H9 (cell line): Measurements from ENCODE around the gene KDM2A. TPM values are rescaled to one million over a fixed set of nuclear protein-coding genes. Genes with fewer than 3 reads are reported as not detected.

ENCODE experiments used
- DNase-seq: peaks from one replicate; pipeline ENCODE4 v3.0.0-alpha.2; 2017
- H2AFZ ChIP-seq: one replicate; pipeline ENCODE4 v1.6.1; 2013; ENCODE audit warnings: mild to moderate bottlenecking, low read length, control low read depth, moderate library complexity
- H2AK5ac ChIP-seq: 2 replicates; pipeline ENCODE4 v1.6.1; 2013; ENCODE audit warnings: low read length, control low read depth, mixed read lengths; ENCODE audit not compliant: insufficient read length
- H2BK120ac ChIP-seq: one replicate; pipeline ENCODE4 v1.6.1; 2013; ENCODE audit warnings: low read depth, mild to moderate bottlenecking, low read length, control low read depth, inconsistent platforms; ENCODE audit not compliant: poor library complexity, severe bottlenecking
- H2BK12ac ChIP-seq: 2 replicates; pipeline ENCODE4 v1.6.1; 2013; ENCODE audit warnings: low read length, control low read depth, mixed read lengths, low read depth; ENCODE audit not compliant: insufficient read length
- H2BK15ac ChIP-seq: 2 replicates; pipeline ENCODE4 v1.6.1; 2013; ENCODE audit warnings: low read depth, low read length, control low read depth
- H2BK20ac ChIP-seq: one replicate; pipeline ENCODE4 v1.6.1; 2013; ENCODE audit warnings: low read depth, mild to moderate bottlenecking, low read length, control low read depth, inconsistent platforms; ENCODE audit not compliant: poor library complexity, severe bottlenecking
- H2BK5ac ChIP-seq: 2 replicates; pipeline ENCODE4 v1.6.1; 2013; ENCODE audit warnings: low read length, control low read depth, mixed read lengths; ENCODE audit not compliant: insufficient read length
- H3K14ac ChIP-seq: 2 replicates; pipeline ENCODE4 v1.6.1; 2013; ENCODE audit warnings: low read length, control low read depth; ENCODE audit not compliant: insufficient read depth
- H3K18ac ChIP-seq: 2 replicates; pipeline ENCODE4 v1.6.1; 2013; ENCODE audit warnings: low read depth, mild to moderate bottlenecking, mixed read lengths, low read length, control low read depth; ENCODE audit not compliant: insufficient read length
- H3K23ac ChIP-seq: 2 replicates; pipeline ENCODE4 v1.6.1; 2013; ENCODE audit warnings: low read length, control low read depth, mixed read lengths, low read depth; ENCODE audit not compliant: insufficient read length
- H3K23me2 ChIP-seq: 2 replicates; pipeline ENCODE4 v1.6.1; 2013; ENCODE audit warnings: low read depth, mild to moderate bottlenecking, mixed read lengths, low read length, control low read depth; ENCODE audit not compliant: insufficient read length, poor library complexity, severe bottlenecking
- H3K27ac ChIP-seq: 2 replicates; pipeline ENCODE4 v1.5.1; 2013; ENCODE audit warnings: low read length, control low read depth, mixed read lengths, low read depth; ENCODE audit not compliant: insufficient read length
- H3K27me3 ChIP-seq: 2 replicates; pipeline ENCODE4 v1.6.1; 2013; ENCODE audit warnings: low read length, control low read depth, inconsistent platforms; ENCODE audit not compliant: insufficient read depth
- H3K4ac ChIP-seq: 2 replicates; pipeline ENCODE4 v1.6.1; 2013; ENCODE audit warnings: low read depth, mild to moderate bottlenecking, control low read depth, inconsistent platforms, low read length, moderate library complexity
- H3K4me1 ChIP-seq: 2 replicates; pipeline ENCODE4 v1.6.1; 2013; ENCODE audit warnings: low read length, control low read depth, inconsistent platforms; ENCODE audit not compliant: insufficient read depth
- H3K4me2 ChIP-seq: 2 replicates; pipeline ENCODE4 v1.6.1; 2013; ENCODE audit warnings: low read length, control low read depth, mixed read lengths; ENCODE audit not compliant: insufficient read length, insufficient read depth
- H3K56ac ChIP-seq: 2 replicates; pipeline ENCODE4 v1.6.1; 2013; ENCODE audit warnings: low read depth, mild to moderate bottlenecking, mixed read lengths, low read length, control low read depth; ENCODE audit not compliant: insufficient read length
- H3K79me1 ChIP-seq: 2 replicates; pipeline ENCODE4 v1.6.1; 2013; ENCODE audit warnings: low read depth, mild to moderate bottlenecking, moderate library complexity, low read length, control low read depth, inconsistent platforms; ENCODE audit not compliant: insufficient read depth, poor library complexity, severe bottlenecking
- H3K79me2 ChIP-seq: 2 replicates; pipeline ENCODE4 v1.6.1; 2013; ENCODE audit warnings: low read length, control low read depth, inconsistent platforms; ENCODE audit not compliant: insufficient read depth
- H3K9ac ChIP-seq: 2 replicates; pipeline ENCODE4 v1.6.1; 2013; ENCODE audit warnings: low read length, control low read depth, mixed read lengths; ENCODE audit not compliant: insufficient read length; ENCODE audit errors: extremely low read depth
- H3K9me3 ChIP-seq: one replicate; pipeline ENCODE4 v1.6.1; 2013; ENCODE audit warnings: low read depth, low read length, inconsistent platforms; ENCODE audit not compliant: control insufficient read depth
- H3T11ph ChIP-seq: one replicate; pipeline ENCODE4 v1.6.1; 2013; ENCODE audit warnings: mild to moderate bottlenecking, low read length, control low read depth, inconsistent platforms
- H4K20me1 ChIP-seq: one replicate; pipeline ENCODE4 v1.6.1; 2013; ENCODE audit not compliant: control insufficient read depth, insufficient read length, insufficient read depth
- H4K5ac ChIP-seq: 2 replicates; pipeline ENCODE4 v1.6.1; 2013; ENCODE audit warnings: low read depth, mild to moderate bottlenecking, mixed read lengths, low read length, control low read depth; ENCODE audit not compliant: insufficient read length
- H4K8ac ChIP-seq: replicated peaks from 2 replicates; pipeline ENCODE4 v1.6.1; 2013; ENCODE audit warnings: low read length, control low read depth, mixed read lengths, low read depth; ENCODE audit not compliant: insufficient read length
- H4K91ac ChIP-seq: 2 replicates; pipeline ENCODE4 v1.6.1; 2013; ENCODE audit warnings: low read depth, mild to moderate bottlenecking, moderate library complexity, mixed read lengths, low read length, control low read depth; ENCODE audit not compliant: insufficient read length
- H3K27ac Mint-ChIP-seq, 3 experiments: 2 replicates in 2 of 3; 3 replicates in 1 of 3; pipeline ENCODE4 v1.8.0; 2020 to 2021; ENCODE audit warnings: mixed read lengths in 3 of 3, mild to moderate bottlenecking in 1 of 3, moderate library complexity in 1 of 3
- H3K27me3 Mint-ChIP-seq: 2 replicates; pipeline ENCODE4 v1.8.0; 2021; ENCODE audit warnings: low read depth, mild to moderate bottlenecking, moderate library complexity, mixed read lengths
- H3K36me3 Mint-ChIP-seq, 3 experiments: 2 replicates in 2 of 3; 3 replicates in 1 of 3; pipeline ENCODE4 v1.8.0; 2020 to 2021; ENCODE audit warnings: low read depth in 3 of 3, mixed read lengths in 3 of 3; ENCODE audit not compliant: insufficient read depth in 1 of 3
- H3K4me1 Mint-ChIP-seq, 2 experiments: 2 replicates each; pipeline ENCODE4 v1.8.0; 2020; ENCODE audit warnings: mixed read lengths in 2 of 2
- H3K4me3 Mint-ChIP-seq, 2 experiments: 2 replicates in 1 of 2; 3 replicates in 1 of 2; pipeline ENCODE4 v1.8.0; 2020 to 2021; ENCODE audit warnings: mild to moderate bottlenecking in 2 of 2, mixed read lengths in 2 of 2, moderate library complexity in 1 of 2
- H3K9me3 Mint-ChIP-seq, 2 experiments: 2 replicates in 1 of 2; 3 replicates in 1 of 2; pipeline ENCODE4 v1.8.0; 2020; ENCODE audit warnings: mild to moderate bottlenecking in 2 of 2, mixed read lengths in 2 of 2, moderate library complexity in 1 of 2
- CTCF ChIP-seq: fragments of 200-600 bp; sonication (generic); conservative IDR thresholded peaks from 3 replicates; pipeline ENCODE4 v1.8.0; 2021; ENCODE audit warnings: antibody characterized with exemption, mild to moderate bottlenecking
- WGBS: extraction: QIAGEN DNeasy Blood & Tissue Kit; methylation state at CpG from one replicate; pipeline ENCODE4 v1.1.7; 2013; ENCODE audit warnings: missing lambda C conversion rate, low lambda C conversion rate, mixed read lengths; ENCODE audit not compliant: insufficient read length; ENCODE audit errors: extremely low coverage; 5-methylcytosine and 5-hydroxymethylcytosine counted together
- total RNA-seq: library from RNA; stranded (reverse); gene quantifications from 2 replicates; pipeline ENCODE4 v1.2.1, GENCODE V29; 2021

Gene KDM2A
- total RNA-seq, 1 experiment from 2014 or later = 85.9 TPM

- Histone ChIP-seq H2BK5ac (no peak overlapping the region), H4K20me1 (no peaks in the 10 kb centered on the region), H3K14ac (no peak overlapping the region), H2BK120ac (no peak overlapping the region), H2BK15ac (no peak overlapping the region), H3T11ph (no peak overlapping the region), H3K4me1 (no peaks in the 10 kb centered on the region; the same call in 1 of the 2 replicates), H3K23me2 (no peaks in the 10 kb centered on the region), H3K18ac (no peak overlapping the region), H2BK20ac (no peak overlapping the region), H3K79me2 (no peaks in the 10 kb centered on the region), H3K9ac (no peak overlapping the region), H3K9me3 (no peaks in the 10 kb centered on the region), H4K8ac (no peak overlapping the region), H2AFZ (no peak overlapping the region), H3K27me3 (no peaks in the 10 kb centered on the region), H3K56ac (no peak overlapping the region), H2AK5ac (no peak overlapping the region), H4K5ac (no peak overlapping the region), H2BK12ac (no peak overlapping the region), H3K4me2 (no peak overlapping the region), H3K4ac (no peak overlapping the region), H3K23ac (no peak overlapping the region), H3K79me1 (no peaks in the 10 kb centered on the region), H3K27ac (no peak overlapping the region), H4K91ac (no peak overlapping the region)
- no peak for DNase-seq
- Mint-ChIP-seq H3K4me1 (peaks cover 12 to 17% of the 10 kb centered on the region in 2 experiments), H3K36me3 (no peaks in the 10 kb centered on the region), H3K4me3 (no peak overlapping the region), H3K27ac (no peak overlapping the region), H3K27me3 (no peaks in the 10 kb centered on the region; the same call in 1 of the 2 replicates), H3K9me3 (no peaks in the 10 kb centered on the region)
- WGBS = no CpG with 5 or more reads among the region's 1 CpG
- TF ChIP-seq CTCF = no peak
Measured at GRCh38 chr11:67111261-67111660, 7.8 kb upstream of the KDM2A start.
